Measurements from ENCODE around the gene TBL1XR1. TPM values are rescaled to one million over a fixed set of nuclear protein-coding genes. Genes with fewer than 3 reads are reported as not detected.
"Not testable (repeated sequence)": the region's sequence is repeated elsewhere in the genome, so short reads cannot be mapped to it uniquely, and the experiment has no call there.

Gene TBL1XR1
- total and polyA plus RNA-seq, 2 donors (not counting 3 experiments of a cell fraction or from before 2014, with no cell fraction given): 26.9 to 146 TPM

GRCh38 chr3:177141471-177141870 lies 55.8 kb downstream of the TBL1XR1 start:
- no peak for DNase-seq (ENCODE audit: low read depth, low spot score)
- peaks cover 98% of the 10 kb centered on the region for H3K79me2 ChIP-seq (ENCODE audit: control insufficient read depth, insufficient read depth, low read length)
- H3K9ac ChIP-seq (replicated peaks; ENCODE audit: extremely low read depth, insufficient read depth, low read length): no peak overlapping the region
- intact Hi-C loops (cut with micrococcal nuclease) (loop anchor here (10.0 kb wide), 1 partner anchor 1243 kb away; no protein-coding TSS in a partner anchor), dilution Hi-C loops (cut with MboI; ENCODE audit: extremely low pct_ligation_motif_present, low sequenced_read_pairs) (no loop called here)
- no peak for FAIRE-seq
- no peak overlapping the region for H3K27ac ChIP-seq (ENCODE audit: insufficient read depth, low read depth, low read length)
- ChIA-PET POLR2A (no interaction called here), CTCF (no interaction called here)
- H4K20me1 ChIP-seq (replicated peaks; ENCODE audit: control insufficient read depth, extremely low read depth, insufficient read depth, low read length): peaks cover 10% of the 10 kb centered on the region
- no peaks in the 10 kb centered on the region for H3K9me1 ChIP-seq (replicated peaks; ENCODE audit: control insufficient read depth, extremely low read depth, insufficient read depth, low read length)
- no peaks in the 10 kb centered on the region for H3K9me3 ChIP-seq (replicated peaks; ENCODE audit: control insufficient read depth, insufficient read depth, low read length)
- peaks cover 0 to 3% of the 10 kb centered on the region in 2 experiments for H3K36me3 ChIP-seq (ENCODE audit: control insufficient read depth in 2 of 2, extremely low read depth in 1 of 2, insufficient read depth in 2 of 2, low read length in 2 of 2)
- no peak overlapping the region for H3K4me2 ChIP-seq (ENCODE audit: insufficient read depth, low read length)
- no peaks in the 10 kb centered on the region for H3K4me1 ChIP-seq (ENCODE audit: control insufficient read depth, extremely low read depth, insufficient read depth, low read length)
- no peaks in the 10 kb centered on the region for H3K27me3 ChIP-seq (ENCODE audit: control insufficient read depth in 2 of 2, insufficient read depth in 2 of 2, low read length in 2 of 2)
- no peak for TF ChIP-seq EZH2 (IDR thresholded peaks at IDR 0.05; ENCODE audit: borderline replicate concordance, low read depth, low read length, severe bottlenecking)
- no peak for TF ChIP-seq MYC (IDR thresholded peaks at IDR 0.05; ENCODE audit: low read depth, low read length)
- no peak for TF ChIP-seq POLR2AphosphoS5 (IDR thresholded peaks at IDR 0.05; ENCODE audit: insufficient read depth, low read depth, low read length)
- no peak for TF ChIP-seq CTCF (IDR thresholded peaks at IDR 0.05; ENCODE audit: extremely low read depth in 1 of 2, insufficient read depth in 1 of 2, low read depth in 1 of 2, low read length in 2 of 2)
- TF ChIP-seq POLR2A (IDR thresholded peaks at IDR 0.05; ENCODE audit: low read depth, low read length): no peak
- no peak for TF ChIP-seq MAX (IDR thresholded peaks at IDR 0.05; ENCODE audit: insufficient read depth, insufficient read length)
- no peak for TF ChIP-seq JUN (IDR thresholded peaks at IDR 0.05; ENCODE audit: borderline replicate concordance, insufficient read depth, insufficient read length, low read depth)
- H2AFZ ChIP-seq (ENCODE audit: low read depth, low read length): no peak overlapping the region
- H3K4me3 ChIP-seq (replicated peaks in 1 of 3; ENCODE audit: insufficient read depth in 1 of 3, low read depth in 1 of 3, low read length in 3 of 3): no peak overlapping the region
- no TSS peak for BruUV-seq (replicated peaks)

GRCh38 chr3:177139220-177139619 lies 58.1 kb downstream of the TBL1XR1 start:
- Histone ChIP-seq H3K79me2 (ENCODE audit: control insufficient read depth, insufficient read depth, low read length) (peaks cover 97% of the 10 kb centered on the region), H4K20me1 (replicated peaks; ENCODE audit: control insufficient read depth, extremely low read depth, insufficient read depth, low read length) (peaks cover 10% of the 10 kb centered on the region)
- H3K4me2 ChIP-seq (ENCODE audit: insufficient read depth, low read length); H3K9me3 ChIP-seq (replicated peaks; ENCODE audit: control insufficient read depth, insufficient read depth, low read length); H3K9ac ChIP-seq (replicated peaks; ENCODE audit: extremely low read depth, insufficient read depth, low read length); H3K27ac ChIP-seq (ENCODE audit: insufficient read depth, low read depth, low read length); FAIRE-seq; POLR2A ChIA-PET; dilution Hi-C loops (cut with MboI; ENCODE audit: extremely low pct_ligation_motif_present, low sequenced_read_pairs); H3K4me3 ChIP-seq (replicated peaks in 1 of 3; ENCODE audit: insufficient read depth in 1 of 3, low read depth in 1 of 3, low read length in 3 of 3); H2AFZ ChIP-seq (ENCODE audit: low read depth, low read length); H3K27me3 ChIP-seq (ENCODE audit: control insufficient read depth in 2 of 2, insufficient read depth in 2 of 2, low read length in 2 of 2); BruUV-seq (replicated peaks); H3K36me3 ChIP-seq (ENCODE audit: control insufficient read depth in 2 of 2, extremely low read depth in 1 of 2, insufficient read depth in 2 of 2, low read length in 2 of 2); intact Hi-C loops (cut with micrococcal nuclease); H3K4me1 ChIP-seq (ENCODE audit: control insufficient read depth, extremely low read depth, insufficient read depth, low read length); CTCF ChIA-PET; H3K9me1 ChIP-seq (replicated peaks; ENCODE audit: control insufficient read depth, extremely low read depth, insufficient read depth, low read length); DNase-seq (ENCODE audit: low read depth, low spot score): not testable (repeated sequence)

Measured in endothelial cell of umbilical vein (primary cell).